Ishikawa (cell line): ENCODE results near the gene ESPNL.

Experiments
- CEBPB ChIP-seq: IDR thresholded peaks from 2 replicates; pipeline ENCODE4 v1.6.1; 2012
- CREB1 ChIP-seq: IDR thresholded peaks from 2 replicates; pipeline ENCODE4 v1.6.1; 2012; ENCODE audit warnings: low read depth
- EGR1 ChIP-seq: IDR thresholded peaks from 2 replicates; pipeline ENCODE4 v1.6.1; 2012
- EP300 ChIP-seq: IDR thresholded peaks from 2 replicates; pipeline ENCODE4 v1.6.1; 2012; ENCODE audit warnings: borderline replicate concordance
- FOXM1 ChIP-seq: IDR thresholded peaks from 2 replicates; pipeline ENCODE4 v1.6.1; 2012; ENCODE audit warnings: low read depth, borderline replicate concordance
- NFIC ChIP-seq: IDR thresholded peaks from 2 replicates; pipeline ENCODE4 v1.6.1; 2012
- RAD21 ChIP-seq: IDR thresholded peaks from 2 replicates; pipeline ENCODE4 v1.6.1; 2012; ENCODE audit warnings: low read depth
- TAF1 ChIP-seq: IDR thresholded peaks from 2 replicates; pipeline ENCODE4 v1.6.1; 2012; ENCODE audit warnings: low read depth, mild to moderate bottlenecking
- YY1 ChIP-seq: IDR thresholded peaks from 2 replicates; pipeline ENCODE4 v1.6.1; 2012; ENCODE audit warnings: low read depth
- TF ChIP-seq, protein P1 (sequence below): IDR thresholded peaks from 2 replicates; pipeline ENCODE4 v1.6.1; 2012
- TF ChIP-seq, protein P2 (sequence below): IDR thresholded peaks from 2 replicates; pipeline ENCODE4 v1.6.1; 2012; ENCODE audit warnings: low read depth, mild to moderate bottlenecking
- TF ChIP-seq, protein P3 (sequence below): IDR thresholded peaks from 2 replicates; pipeline ENCODE4 v1.6.1; 2012

DNA sequence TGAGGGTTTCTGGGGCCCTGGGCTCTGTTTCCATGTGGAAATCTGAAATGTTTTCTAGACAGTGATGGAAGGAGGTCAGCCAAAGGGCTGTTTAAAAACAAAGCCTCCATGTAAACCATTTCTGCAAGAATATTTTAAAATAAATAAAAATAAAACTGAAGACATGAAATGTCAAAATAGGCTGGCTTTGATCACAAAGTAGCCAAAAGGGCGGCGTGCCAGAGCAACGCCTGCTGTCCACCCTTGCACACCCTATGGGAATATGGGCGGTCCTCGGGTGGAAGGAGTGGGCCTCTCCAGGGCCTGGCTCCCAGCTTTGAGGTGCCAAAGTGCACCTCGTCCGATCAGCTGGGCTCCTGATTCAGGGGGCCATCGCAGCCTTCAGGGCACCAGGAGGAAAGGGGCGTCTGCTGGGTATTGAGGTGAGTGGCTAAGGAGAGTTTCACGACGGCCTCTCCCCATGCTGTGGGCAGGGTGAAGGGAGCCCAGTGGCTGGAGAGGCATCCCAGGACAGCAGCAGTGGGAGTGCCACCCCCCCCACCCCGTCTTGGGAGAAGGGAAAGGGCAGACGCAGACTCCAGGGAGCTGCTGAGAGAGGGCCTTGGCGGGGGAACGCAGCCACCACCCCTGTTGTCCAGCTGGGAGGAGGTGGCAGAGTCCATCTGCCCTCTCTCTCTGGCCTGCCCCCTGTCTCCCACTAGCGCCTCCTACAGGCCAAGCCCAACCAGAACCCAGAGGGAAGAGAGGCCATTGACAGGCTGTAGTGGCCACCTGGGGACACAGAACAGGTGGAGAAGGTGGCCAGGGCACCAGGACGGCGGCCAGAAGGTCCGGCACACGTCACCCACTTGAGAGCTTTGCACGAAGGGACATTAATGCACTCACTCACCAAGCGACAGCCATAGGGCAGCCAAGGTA, 52.9 kb downstream of the ESPNL start:
- TF ChIP-seq RAD21 (no peak), EGR1 (no peak), EP300 (no peak), CREB1 (no peak), TAF1 (no peak), FOXM1 (no peak), CEBPB (no peak), NFIC (no peak), YY1 (no peak)
- TF ChIP-seq, protein P1, sequence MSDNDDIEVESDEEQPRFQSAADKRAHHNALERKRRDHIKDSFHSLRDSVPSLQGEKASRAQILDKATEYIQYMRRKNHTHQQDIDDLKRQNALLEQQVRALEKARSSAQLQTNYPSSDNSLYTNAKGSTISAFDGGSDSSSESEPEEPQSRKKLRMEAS = no peak
- TF ChIP-seq, protein P2, sequence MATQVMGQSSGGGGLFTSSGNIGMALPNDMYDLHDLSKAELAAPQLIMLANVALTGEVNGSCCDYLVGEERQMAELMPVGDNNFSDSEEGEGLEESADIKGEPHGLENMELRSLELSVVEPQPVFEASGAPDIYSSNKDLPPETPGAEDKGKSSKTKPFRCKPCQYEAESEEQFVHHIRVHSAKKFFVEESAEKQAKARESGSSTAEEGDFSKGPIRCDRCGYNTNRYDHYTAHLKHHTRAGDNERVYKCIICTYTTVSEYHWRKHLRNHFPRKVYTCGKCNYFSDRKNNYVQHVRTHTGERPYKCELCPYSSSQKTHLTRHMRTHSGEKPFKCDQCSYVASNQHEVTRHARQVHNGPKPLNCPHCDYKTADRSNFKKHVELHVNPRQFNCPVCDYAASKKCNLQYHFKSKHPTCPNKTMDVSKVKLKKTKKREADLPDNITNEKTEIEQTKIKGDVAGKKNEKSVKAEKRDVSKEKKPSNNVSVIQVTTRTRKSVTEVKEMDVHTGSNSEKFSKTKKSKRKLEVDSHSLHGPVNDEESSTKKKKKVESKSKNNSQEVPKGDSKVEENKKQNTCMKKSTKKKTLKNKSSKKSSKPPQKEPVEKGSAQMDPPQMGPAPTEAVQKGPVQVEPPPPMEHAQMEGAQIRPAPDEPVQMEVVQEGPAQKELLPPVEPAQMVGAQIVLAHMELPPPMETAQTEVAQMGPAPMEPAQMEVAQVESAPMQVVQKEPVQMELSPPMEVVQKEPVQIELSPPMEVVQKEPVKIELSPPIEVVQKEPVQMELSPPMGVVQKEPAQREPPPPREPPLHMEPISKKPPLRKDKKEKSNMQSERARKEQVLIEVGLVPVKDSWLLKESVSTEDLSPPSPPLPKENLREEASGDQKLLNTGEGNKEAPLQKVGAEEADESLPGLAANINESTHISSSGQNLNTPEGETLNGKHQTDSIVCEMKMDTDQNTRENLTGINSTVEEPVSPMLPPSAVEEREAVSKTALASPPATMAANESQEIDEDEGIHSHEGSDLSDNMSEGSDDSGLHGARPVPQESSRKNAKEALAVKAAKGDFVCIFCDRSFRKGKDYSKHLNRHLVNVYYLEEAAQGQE = no peak
- TF ChIP-seq, protein P3, sequence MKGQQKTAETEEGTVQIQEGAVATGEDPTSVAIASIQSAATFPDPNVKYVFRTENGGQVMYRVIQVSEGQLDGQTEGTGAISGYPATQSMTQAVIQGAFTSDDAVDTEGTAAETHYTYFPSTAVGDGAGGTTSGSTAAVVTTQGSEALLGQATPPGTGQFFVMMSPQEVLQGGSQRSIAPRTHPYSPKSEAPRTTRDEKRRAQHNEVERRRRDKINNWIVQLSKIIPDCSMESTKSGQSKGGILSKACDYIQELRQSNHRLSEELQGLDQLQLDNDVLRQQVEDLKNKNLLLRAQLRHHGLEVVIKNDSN = no peak
